ENCODE results near the gene ADAT3.

DNA sequence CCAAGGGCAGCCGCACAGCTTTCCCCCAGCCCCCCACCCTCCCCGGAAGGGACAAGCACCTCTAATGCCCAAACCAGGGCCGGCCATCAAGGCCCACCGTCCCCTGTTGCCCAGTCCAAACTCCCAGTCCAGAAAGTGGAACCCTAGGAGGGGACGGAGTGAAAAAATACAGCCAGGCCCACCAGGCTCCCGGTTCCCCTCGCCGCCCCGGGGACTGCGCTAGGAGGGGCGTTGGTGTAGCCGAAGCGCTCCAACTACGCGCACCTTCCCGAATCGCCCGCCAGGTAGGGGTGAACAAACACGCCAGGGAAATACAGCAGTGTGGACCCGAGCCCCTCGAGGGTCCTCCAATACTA, 43.2 kb upstream of the ADAT3 start:
- TF ChIP-seq, protein P1, sequence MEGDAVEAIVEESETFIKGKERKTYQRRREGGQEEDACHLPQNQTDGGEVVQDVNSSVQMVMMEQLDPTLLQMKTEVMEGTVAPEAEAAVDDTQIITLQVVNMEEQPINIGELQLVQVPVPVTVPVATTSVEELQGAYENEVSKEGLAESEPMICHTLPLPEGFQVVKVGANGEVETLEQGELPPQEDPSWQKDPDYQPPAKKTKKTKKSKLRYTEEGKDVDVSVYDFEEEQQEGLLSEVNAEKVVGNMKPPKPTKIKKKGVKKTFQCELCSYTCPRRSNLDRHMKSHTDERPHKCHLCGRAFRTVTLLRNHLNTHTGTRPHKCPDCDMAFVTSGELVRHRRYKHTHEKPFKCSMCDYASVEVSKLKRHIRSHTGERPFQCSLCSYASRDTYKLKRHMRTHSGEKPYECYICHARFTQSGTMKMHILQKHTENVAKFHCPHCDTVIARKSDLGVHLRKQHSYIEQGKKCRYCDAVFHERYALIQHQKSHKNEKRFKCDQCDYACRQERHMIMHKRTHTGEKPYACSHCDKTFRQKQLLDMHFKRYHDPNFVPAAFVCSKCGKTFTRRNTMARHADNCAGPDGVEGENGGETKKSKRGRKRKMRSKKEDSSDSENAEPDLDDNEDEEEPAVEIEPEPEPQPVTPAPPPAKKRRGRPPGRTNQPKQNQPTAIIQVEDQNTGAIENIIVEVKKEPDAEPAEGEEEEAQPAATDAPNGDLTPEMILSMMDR (IDR thresholded peaks at IDR 0.05; ENCODE audit: low read depth, low read length): no peak
- no peak for TF ChIP-seq MYC (IDR thresholded peaks at IDR 0.05; ENCODE audit: low read depth, low read length)

All from NB4 (cell line).